SH-SY5Y (cell line): ENCODE measurements around the gene PADI4.

Experiments
- GATA2 ChIP-seq: IDR thresholded peaks from 2 replicates; pipeline ENCODE4 v1.6.1; 2011; ENCODE audit warnings: mild to moderate bottlenecking, low read depth, low read length
- GATA3 ChIP-seq: IDR thresholded peaks from 2 replicates; pipeline ENCODE4 v1.6.1; 2011; ENCODE audit warnings: low read depth, mild to moderate bottlenecking, low read length, moderate library complexity

DNA sequence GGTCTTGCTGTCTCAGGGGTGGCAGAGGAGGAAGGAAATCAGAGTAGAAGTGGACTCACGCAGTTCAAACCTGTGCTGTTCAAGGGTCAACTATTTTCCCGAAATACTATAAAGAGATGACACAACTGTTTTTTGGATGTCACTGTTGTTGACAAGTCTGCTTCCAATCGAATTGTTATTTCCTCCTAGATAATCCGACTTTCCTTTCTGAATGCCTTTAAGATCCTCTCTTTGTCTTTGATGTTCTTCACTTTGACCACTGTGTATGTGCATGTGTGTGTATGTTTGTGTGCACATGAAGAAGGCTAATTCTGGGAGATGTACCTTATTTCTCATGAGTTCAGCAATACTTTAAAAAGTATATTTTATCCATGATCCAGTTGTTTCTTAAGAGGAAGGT lies 21.6 kb downstream of the PADI4 start:
- TF ChIP-seq GATA2 (no peak), GATA3 (no peak)
